Amygdala (tissue), 56 donors: ENCODE data around the gene PTCD1.
A peak's percentile ranks its signal among the peaks of the same experiment; 100 is the strongest.

Source experiments
- DNase-seq, 56 donors: peaks; one replicate each; lab custom pipeline; 2025; lab: John Stamatoyannopoulos, UW

PTCD1 gene

GRCh38 chr7:99372275-99373090 lies 66.1 kb downstream of the PTCD1 start:
- peak in 2 of 56 donors; percentile 14 to 37 for DNase-seq

GRCh38 chr7:99371376-99371920 lies 67.2 kb downstream of the PTCD1 start:
- DNase-seq = no peak

DNA sequence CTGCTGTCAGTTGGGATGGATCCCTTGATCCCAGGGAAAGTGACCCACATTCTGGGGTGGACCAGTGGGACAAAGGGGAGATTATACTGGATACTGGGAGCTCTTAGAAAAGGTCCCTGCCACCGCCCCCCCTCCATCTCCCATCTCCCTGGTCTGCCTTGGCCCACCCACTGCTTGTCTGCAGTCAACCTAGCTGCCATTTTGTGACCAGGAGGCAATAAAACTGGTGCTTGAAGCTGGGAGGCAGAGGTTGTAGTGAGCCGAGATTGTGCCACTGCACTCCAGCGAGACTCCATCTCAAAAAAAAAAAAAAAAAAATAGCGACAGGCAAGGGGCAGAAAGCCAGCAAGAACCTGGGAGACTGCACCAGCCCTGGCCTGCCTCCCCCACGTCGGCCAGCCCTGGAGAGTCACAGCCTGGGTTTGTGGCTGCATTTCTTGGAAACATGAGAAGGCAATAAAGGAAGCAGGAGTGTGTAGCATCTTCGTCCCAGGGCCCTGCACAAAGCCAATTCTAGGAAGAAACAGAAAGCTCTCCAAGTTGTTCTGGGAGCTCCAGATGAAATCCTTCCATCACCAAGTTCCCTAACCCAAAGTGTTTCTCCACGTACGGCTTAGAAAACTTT lies 68.7 kb downstream of the PTCD1 start:
- no peak for DNase-seq

GRCh38 chr7:99368750-99369389 lies 69.7 kb downstream of the PTCD1 start:
- no peak for DNase-seq
